Body of pancreas (tissue), 4 donors: ENCODE measurements around the gene PATL2.

Experiments
- POLR2A ChIP-seq, 3 donors: fragments of 450-650 bp; IDR thresholded peaks; one replicate each; pipeline ENCODE4 v1.6.1; 2016; ENCODE audit warnings: antibody characterized with exemption in 3 of 3, mild to moderate bottlenecking in 2 of 3
- TF ChIP-seq, protein P1 (sequence below), 7 experiments: fragments of 450-650 bp in 4 of 7; fragments of 200-600 bp in 3 of 7; sonication (generic) in 3 of 7; IDR thresholded peaks; one replicate each; pipeline ENCODE4 v1.5.1; 2016 to 2019; ENCODE audit warnings: antibody characterized with exemption in 7 of 7

DNA sequence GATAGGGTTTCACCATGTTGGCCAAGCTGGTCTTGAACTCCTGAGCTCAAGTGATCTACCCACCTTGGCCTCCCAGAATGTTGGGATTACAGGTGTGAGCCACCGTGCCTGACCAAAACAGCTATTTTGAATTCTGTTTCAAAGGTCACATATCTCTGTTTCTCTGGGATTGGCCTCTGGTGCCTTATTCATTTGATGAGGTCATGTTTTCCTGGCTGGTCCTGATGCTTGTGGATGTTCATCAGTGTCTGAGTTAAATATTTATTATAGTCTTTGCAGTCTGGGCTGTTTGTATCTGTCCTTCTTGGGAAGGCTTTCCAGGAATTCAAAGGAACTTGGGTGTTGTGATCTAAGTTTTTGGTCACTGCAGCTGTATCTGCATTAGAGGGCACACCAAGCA is 5.1 kb downstream of the PATL2 start:
- TF ChIP-seq, protein P1, sequence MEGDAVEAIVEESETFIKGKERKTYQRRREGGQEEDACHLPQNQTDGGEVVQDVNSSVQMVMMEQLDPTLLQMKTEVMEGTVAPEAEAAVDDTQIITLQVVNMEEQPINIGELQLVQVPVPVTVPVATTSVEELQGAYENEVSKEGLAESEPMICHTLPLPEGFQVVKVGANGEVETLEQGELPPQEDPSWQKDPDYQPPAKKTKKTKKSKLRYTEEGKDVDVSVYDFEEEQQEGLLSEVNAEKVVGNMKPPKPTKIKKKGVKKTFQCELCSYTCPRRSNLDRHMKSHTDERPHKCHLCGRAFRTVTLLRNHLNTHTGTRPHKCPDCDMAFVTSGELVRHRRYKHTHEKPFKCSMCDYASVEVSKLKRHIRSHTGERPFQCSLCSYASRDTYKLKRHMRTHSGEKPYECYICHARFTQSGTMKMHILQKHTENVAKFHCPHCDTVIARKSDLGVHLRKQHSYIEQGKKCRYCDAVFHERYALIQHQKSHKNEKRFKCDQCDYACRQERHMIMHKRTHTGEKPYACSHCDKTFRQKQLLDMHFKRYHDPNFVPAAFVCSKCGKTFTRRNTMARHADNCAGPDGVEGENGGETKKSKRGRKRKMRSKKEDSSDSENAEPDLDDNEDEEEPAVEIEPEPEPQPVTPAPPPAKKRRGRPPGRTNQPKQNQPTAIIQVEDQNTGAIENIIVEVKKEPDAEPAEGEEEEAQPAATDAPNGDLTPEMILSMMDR (IDR thresholded peaks at IDR 0.05), result no peak
- no peak for TF ChIP-seq POLR2A (IDR thresholded peaks at IDR 0.05)
